ENCODE results near the gene ABHD16A.

Gene ABHD16A

DNA sequence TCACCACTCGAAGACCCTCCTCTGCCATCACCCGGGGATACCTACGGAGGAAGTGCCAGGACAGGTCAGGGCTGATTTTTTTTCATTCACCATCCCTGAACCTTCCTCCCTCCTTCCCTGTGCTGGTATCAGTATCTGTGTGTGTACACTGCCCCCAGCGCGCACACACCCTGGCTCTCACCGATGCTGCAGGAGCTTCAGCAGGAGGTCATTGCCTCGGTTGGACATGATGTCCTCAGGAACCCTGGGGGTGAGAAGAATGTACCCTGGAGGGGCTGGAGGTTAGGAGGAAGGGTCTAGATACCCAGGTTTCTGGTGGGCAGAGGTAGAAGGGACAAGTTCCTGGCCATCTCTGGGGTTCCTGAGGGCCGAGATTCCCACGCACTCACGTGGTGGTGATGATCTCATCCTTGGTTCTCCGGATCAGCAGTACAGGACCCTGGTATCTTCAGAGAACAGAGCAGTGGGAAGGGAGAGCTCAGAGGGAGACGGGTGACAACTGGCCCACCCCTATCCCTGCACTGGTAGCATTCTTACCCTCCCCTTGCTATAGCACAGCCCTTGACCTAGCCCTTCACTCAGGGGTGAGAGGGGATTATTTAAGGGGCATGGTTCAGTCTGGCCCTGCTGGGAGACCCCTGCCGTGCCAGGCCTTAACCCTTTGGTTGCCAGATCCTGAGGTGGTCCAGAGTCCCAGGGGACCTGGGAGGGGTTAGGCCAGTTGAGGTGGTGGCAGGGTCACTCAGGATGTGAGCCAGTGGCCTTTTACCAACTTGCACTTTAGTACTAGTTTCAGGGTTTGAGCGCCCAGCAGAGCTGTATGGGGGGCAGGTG lies 15.0 kb downstream of the ABHD16A start:
- DNase-seq, result no peak

DNA sequence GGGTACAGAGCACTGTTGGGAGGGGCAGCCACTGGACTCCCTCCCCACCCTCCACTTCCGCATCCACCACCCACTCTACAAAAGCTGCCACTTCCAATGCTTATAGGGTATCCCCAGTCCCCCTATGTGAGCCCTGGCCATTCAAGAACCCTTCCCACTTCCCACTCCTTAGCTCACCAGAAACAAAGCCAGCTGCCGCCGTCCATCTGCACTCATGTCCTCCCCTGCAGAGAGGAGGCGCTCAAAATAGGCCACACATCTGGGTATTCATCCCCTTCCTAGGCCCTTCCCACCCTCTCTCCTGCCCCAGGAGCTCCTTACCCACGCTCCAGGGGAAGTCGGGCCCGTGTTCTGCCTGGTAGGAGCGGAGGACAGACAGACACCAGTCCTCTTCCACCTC lies 15.8 kb downstream of the ABHD16A start:
- DNase-seq, result no peak

DNA sequence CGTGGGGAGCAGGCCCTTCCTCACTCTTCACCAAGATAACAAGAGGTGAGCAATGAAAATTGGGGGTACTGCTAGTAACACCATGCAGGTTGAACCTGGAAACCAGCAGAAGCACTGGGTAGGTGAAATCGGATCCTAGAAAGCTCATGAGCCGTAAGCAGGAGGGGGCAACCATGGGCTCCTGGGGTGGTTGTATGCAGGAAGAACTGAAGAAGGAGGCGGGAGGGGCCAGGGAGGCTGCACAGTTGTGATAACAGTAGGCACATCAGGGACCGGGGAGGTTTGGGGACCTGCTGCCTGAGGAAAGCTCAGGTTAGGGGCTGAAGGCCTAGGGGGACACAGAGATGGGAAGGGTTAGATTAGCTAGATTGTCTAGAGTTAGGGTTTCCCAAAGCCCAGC lies 16.6 kb downstream of the ABHD16A start:
- DNase-seq, result no peak

DNA sequence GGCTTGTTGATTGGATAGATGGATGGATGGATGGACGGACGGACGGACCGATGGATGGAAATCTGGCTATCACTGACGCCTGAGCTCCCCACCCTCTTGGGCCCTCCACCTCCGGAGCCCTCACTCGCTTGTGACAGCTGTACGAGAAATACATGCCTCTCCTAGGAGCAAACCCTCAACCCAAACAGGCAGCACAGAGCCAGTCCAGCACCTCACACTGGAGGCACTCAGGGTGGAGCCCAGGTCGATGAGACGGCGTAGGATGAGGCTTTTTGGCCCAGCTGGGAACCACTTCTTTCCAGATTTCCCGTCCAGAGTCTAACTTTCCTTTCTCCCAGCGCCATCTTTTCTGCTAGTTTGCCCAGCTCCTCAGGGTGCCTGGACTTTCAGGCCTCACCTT lies 19.5 kb downstream of the ABHD16A start:
- DNase-seq, result no peak

DNA sequence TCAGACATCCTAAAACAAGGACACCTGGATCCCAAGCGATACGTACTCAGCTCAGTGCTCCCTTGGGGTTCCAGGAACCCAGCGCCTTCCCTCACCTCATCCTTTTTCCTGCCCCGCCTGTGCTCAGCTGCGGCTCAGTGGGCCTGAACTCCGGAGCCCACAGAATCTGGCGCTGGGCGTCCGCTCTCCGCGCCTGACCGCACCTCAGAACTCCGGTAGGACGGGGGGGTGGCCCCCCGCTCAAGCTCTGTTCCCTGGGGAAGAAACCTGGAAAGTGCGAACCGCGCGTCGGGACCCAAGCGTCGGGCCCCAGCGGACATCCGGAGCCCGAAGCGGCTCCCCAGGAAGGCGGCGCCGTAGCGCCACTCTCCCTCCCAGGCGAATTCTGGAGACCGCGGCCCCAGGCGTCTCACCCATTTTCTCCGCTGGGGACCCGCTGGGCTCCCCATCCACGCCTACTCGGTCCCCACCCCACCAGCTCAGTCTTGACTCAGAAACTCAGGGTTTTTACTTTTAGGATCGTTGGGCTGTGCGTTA lies 21.9 kb downstream of the ABHD16A start:
- peak; percentile 40 for DNase-seq

DNA sequence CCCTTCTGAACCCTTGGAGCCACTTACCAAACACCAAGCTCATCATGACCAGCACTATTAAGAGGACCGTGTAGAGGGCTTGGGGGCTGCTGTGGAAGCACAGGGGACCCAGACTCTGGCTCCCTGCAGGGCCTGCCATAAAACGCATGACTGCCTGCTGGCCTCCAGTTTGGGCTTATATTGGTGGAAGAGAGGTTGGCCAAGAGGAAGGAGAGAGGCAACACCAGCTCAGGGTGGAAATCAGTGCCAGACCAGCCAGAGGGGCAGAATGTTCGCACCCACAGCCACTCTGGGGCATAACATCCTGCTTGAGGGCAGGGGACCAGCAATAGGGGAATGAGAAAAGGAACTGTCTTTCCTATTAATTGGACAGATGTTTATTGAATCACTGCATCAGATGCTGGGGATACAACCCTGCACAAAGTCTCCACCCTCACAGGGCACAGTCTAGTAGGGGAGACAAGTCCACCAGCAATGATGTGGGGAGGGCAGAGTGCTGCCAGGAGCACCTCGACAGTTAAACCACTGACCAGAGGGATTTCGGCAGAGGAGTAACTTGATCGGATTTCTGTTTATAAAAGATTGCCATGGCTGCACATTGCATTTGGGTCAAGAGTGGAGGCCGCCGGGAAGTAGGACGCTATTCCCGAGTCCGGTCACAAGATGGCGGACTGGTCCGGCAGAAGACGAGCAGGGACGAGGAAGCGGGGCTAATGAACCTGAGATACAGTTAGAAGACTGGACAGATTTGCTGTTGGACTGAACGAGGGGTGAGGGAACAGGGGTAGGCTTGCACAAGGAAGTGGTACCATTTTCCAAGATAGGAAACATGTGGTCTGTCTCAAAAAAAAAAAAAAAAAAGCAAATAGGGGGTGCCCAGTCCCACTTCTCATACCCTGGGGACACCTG lies 22.6 kb downstream of the ABHD16A start, which contains the start of gene LY6G5C:
TSS of gene LY6G5C (minus strand) at position 842 of the 909 bp plus-strand sequence. CDS start at position 148, 694 bp downstream.
- peak; percentile 94 for DNase-seq

DNA sequence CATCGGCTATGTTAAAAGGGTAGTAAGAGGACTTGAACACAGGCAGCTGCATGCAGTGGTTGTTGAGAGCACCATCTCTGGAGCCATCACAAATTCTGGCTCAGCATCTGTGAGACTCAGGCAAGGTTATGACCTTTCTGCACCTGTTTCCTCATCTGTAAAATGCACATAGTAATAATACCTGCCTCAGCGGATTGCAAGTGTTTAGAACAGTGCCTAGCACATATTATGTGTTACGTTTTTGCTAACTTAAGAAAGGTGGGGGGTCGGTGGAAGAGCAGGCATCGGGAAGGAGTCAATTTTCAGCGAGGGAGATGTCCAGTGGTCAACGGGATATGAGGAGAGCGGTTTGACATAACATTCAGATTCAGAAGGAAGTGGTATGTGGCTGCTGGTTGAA lies 25.2 kb downstream of the ABHD16A start:
- no peak for DNase-seq

DNA sequence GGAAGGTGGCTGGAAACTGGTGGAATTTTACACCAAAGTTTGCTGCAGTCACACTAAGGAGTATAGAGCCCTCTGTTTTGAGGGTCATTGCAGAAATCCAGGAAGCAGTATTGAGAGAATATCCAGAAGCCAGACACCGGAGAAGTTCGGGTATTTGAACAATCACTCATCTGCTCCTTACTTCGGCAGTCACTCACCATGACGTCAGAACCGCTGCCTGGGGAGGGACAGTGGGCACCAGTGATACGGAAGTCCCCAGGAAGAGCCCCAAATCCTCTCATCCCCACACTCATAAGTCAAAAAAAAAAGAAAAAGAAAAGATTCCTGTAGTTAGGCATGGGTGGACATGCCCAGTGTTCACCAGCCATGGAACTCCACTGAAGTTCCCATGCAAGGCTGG lies 26.2 kb downstream of the ABHD16A start:
- DNase-seq, result no peak

DNA sequence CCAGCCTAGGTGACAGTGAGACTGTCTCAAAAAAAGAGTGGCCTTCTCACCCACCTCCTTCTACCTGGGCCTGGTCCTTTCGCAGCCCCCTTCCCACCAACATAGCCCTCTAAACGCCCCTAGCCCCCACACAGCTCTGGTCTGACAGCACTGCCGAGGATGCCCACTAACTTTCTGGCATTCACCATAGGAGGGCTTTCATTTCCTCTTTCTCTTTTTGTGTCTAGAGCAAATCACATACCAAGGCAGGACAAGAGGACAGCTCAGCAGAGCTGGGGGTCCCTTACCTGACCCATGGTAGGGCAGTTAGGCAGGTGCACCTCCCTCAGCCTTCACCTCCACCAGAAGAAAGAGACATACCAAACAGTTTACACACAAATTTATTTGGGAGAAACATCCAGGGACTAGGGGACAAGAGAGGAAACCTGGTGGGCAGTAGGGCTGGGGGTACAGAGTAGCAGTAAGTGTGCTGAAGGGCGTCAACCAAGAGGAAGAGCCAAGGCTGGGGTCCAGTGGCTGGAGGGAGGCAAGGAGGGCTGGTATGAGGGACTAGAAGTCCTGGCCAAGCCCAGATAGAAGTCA lies 26.7 kb downstream of the ABHD16A start:
- no peak for DNase-seq

DNA sequence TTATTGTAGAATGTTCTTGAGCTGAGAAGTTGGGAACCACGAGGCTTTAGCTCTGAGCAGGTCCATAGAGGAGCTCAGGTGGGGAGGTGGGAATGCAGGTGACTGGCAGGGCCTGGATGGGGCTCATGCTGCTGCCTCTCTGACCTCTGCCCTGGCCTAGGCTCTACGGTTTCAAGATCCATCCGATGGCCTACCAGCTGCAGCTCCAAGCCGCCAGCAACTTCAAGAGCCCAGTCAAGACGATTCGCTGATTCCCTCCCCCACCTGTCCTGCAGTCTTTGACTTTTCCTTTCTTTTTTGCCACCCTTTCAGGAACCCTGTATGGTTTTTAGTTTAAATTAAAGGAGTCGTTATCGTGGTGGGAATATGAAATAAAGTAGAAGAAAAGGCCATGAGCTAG lies 33.4 kb downstream of the ABHD16A start, which contains the start of gene LY6G5B:
TSS of gene LY6G5B (plus strand) at position 301 of the 400 bp plus-strand sequence. CDS start 975 bp downstream, outside the sequence.
- DNase-seq, result no peak

DNA sequence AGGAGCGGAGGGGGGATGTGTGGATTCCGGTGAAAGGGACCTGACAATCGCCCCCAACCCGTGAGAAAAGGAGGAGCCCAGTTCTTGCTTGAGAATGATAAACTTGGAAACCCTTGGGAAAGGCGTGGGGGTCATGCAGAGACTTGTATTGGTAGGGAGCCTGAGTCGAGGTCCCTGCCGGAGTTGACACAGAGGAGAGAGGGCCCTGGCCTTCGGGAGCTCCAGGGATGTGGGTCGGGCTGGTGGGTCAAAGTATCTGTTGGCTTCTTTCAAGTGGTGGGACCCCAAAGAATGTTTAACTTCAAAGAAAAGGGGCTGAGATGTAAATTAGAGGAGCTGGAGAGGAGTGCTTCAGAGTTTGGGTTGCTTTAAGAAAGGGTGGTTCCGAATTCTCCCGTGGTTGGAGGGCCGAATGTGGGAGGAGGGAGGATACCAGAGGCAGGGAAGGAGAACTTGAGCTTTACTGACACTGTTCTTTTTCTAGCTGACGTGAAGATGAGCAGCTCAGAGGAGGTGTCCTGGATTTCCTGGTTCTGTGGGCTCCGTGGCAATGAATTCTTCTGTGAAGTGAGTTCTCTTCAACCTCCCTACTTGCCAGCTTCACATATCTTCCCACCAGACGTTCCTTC lies 36.7 kb downstream of the ABHD16A start:
- no peak for DNase-seq

DNA sequence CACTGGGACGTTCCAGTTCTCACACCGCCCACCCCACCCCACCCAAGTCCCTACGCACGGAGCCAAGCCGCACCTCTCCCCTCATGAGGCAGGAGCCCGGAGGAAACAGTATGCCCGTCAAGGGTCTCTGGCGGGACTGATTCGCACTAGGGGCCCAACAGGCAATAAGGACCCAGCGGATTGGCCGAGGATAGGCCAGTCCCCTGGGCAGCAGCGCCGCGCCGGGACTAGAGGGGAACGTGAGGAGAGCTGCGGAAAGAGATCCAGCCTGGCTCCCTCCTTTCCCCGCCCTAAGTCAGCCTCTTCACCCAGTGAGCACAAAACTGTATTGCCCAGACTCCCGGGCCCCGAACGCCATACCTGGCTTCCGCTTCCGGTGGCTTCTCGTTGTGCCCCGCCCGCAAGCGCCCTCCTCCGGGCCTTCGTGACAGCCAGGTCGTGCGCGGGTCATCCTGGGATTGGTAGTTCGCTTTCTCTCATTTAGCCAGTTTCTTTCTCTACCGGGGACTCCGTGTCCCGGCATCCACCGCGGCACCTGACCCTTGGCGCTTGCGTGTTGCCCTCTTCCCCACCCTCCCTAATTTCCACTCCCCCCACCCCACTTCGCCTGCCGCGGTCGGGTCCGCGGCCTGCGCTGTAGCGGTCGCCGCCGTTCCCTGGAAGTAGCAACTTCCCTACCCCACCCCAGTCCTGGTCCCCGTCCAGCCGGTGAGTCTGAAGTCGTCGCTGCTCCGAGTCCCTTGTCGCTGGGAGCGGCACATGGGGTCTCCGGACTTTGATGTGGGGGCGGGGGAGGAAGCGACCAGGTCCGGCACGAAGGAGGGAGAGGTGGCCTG lies 37.4 kb downstream of the ABHD16A start, which contains the start of gene CSNK2B:
TSS of gene CSNK2B (plus strand) at position 580 of the 836 bp plus-strand sequence. CDS start 752 bp downstream, outside the sequence.
- peak; percentile 99 for DNase-seq

DNA sequence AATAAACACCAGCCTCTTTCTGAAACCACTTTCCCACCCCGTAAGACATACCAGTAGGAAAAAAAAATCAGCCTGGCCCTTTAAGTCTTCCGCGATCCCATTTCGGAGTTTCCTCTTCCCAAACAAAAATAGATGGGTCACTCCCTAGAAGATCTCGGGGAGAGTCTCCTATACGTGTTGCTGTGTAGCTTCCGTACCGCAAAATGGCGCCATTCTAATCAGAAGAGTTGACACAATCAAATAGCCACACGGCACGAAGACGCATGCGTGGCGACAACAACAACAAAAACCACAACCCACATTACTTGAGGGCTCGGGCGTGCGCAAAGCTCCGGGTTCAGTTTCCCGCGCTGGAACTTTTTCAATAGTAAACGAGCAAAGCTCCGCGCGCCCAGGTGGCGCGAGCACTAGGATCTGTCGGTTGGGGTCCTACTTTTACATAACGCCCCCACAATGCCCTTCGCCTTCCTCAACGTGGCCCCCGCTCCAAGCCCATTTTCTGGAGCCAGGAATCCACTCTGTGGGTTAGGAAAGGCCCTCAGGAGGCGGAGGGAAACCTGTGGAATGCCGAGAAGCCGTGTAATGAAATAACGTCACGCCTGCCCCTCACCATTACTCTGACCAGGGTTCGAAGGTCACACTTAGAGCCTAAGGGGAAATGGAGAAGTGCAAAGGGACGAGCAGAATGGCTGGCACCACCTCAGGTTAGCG lies 38.2 kb downstream of the ABHD16A start, which contains the start of gene GPANK1:
TSS of gene GPANK1 (minus strand) at position 208 of the 711 bp plus-strand sequence. CDS start 519 bp downstream, outside the sequence.
- peak; percentile 95 for DNase-seq

DNA sequence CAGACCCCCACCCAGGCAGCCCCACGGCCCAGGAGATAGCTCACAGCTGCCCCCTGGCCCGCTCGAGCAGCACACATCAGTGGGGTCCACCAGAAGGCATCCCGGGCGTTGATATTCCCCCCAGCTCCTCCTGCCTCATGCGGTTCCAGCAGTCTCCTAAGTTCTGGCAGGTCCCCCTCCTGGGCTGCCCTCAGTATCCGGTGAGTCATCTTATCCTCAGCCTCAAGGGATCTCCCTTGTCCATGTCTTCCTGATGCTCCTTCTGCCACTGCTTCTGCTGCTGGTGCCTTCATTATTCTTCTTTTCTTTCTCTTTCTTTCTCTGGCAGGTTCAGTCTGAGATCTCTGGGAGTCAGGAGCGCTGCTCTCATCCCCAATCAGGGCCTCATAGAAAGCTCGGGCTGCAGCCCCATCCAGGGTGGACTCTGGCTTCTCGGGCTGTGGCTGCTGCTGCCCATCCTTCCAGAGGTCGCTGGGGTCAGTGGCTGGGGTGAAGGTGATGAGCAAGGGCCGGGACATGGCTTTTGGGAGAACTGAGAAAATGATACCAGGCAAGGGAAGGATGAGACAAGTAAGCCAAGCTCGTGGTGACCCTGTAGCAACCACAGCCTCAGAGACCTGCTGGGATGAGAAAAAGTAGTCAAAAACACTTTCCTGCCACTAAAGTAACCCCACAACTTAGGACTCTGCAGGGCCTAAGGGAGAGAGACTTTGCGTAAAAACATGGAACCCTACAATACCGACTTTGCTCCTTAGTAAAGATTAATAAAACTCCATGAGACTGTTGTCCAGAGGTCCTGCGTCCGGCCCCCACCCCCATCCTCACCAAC lies 38.9 kb downstream of the ABHD16A start:
- DNase-seq, result peak; percentile 44

DNA sequence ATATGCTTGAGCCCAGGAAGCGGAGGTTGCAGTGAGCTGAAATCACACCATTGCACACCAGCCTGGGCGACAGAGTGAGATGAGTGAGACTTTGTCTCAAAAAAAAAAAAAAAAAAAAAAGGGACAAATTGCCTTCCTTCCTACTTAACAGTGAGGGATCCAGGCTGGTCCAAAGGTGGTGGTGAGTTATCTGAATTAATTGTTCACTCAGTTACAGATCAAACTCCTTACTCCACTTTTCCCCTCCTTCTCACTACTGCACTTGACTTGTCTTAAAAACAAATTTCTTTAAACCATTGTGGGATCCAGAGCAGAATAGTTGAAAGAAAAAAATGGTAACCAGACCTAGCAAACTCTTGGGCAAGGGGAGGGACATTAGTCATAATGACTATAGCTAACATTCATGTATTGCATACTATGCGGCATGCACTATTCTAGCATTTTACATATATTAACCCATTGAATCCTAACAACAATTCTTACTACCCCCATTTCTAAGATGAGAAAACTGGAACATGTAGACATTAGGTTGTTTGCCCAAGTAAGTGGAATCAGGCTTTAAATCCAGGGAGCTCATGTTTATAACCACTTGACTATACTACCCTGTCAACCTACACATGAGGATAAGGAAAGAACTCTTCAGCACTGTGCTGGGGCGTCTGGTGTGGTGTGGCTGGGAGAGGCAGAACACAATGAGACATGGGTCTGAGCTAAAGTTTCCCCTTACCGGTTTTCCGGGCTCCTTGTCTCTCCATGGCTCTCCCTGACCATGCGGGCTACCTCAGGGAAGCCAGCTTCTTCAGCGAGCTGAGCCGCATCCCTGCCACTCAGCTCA lies 39.8 kb downstream of the ABHD16A start:
- DNase-seq, result no peak

DNA sequence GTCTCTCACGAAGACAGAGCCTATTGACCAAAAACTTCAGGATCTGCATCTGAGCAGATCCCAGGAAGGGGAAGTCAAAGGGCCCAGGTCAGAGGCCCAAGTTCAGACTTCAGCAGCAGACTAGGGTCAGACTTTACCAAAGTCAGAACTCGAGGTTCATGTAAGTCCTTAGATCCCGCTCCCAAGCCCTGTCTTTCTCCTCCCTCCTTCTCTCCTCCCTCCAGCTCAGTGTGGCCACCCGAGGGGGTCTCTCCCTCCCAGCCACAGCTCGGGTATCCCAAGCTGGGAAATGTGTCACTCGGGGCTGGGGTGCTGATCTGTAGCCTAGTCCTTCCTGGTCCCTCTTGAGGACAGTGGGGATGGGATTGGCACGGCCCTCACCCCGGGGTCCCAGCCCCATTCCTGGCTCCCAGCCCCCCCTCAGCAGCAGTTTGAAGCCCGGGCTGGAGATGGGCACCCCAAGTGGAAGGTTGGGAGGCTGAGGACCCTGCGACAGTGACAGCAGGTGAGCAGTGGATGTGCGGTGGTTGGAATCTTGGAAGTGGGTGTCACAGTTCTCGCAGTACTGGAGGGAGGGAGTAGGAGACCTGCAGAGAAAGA lies 40.9 kb downstream of the ABHD16A start:
- no peak for DNase-seq

DNA sequence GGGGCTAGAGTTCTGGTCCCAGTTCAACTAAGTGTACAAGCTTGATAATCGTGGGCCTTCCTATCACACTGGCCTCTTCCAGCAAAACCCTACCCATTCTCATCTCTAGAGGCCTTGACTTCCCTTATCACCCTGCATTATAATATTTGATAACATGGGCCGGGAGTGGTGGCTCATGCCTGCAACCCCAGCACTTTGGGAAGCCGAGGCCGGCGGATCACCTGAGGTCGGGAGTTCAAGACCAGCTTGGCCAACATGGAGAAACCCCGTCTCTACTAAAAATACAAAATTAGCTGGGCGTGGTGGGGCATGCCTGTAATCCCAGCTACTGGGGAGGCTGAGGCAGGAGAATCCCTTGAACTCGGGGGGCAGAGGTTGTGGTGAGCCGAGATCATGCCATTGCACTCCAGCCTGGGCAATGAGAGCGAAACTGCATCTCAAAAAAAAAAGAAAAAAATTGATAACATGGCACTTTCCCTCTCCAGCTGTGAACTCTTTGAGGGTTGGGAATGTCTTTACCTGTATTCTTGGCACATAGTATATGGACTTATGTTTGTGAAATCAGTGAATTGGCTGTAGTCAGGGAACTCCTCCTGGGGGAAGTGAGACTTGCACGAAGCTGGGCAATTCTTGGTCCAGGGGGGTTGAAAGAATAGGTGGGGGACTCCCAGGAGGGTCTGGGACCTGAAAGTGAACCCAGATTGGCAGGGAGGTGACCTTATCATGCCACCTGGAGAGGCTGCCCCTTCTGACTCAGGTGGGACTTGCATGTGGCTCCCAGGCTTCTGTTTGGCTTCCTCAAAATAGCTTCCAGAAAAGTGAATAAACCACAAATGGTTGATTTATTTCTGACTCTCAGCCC lies 41.6 kb downstream of the ABHD16A start:
- no peak for DNase-seq
